ENCODE results near the gene C14orf93. TPM values are rescaled to one million over a fixed set of nuclear protein-coding genes. Genes with fewer than 3 reads are reported as not detected.

C14orf93 gene
- total and polyA plus RNA-seq, 9 of the 15 experiments (the other 6 are each of a cell fraction or from before 2014, with no cell fraction given): 2.2 to 22.4 (median 16.1) TPM

GRCh38 chr14:22976620-22977433, 33.1 kb downstream of the C14orf93 start (continued):
- no peak for TF ChIP-seq CBX3 (IDR thresholded peaks at IDR 0.05; ENCODE audit: borderline replicate concordance in 1 of 2, low read length in 2 of 2)

- Histone ChIP-seq H4K20me1 (replicated peaks; ENCODE audit: control insufficient read depth, insufficient read depth, low read length) (no peaks in the 10 kb centered on the region), H3K4me2 (ENCODE audit: insufficient read depth, low read length) (no peak overlapping the region), H3K4me1 (replicated peaks in 1 of 2; ENCODE audit: control insufficient read depth in 2 of 2, insufficient read depth in 2 of 2, low read length in 2 of 2) (peaks cover 22 to 23% of the 10 kb centered on the region in 2 experiments), H3K4me3 (no peak overlapping the region), H3K36me3 (ENCODE audit: control insufficient read depth, insufficient read depth, low read length) (no peaks in the 10 kb centered on the region), H3K27me3 (ENCODE audit: control insufficient read depth in 2 of 2, insufficient read depth in 2 of 2, low read length in 2 of 2) (no peaks in the 10 kb centered on the region), H3K9ac (ENCODE audit: insufficient read depth in 1 of 2, low read depth in 2 of 2, low read length in 2 of 2) (no peak overlapping the region), H3K9me3 (replicated peaks; ENCODE audit: control insufficient read depth, insufficient read depth, low read depth, low read length) (no peaks in the 10 kb centered on the region), H2AFZ (ENCODE audit: low read depth, low read length) (no peak overlapping the region), H3K79me2 (ENCODE audit: control insufficient read depth, insufficient read depth, low read length) (no peaks in the 10 kb centered on the region), H3K9me1 (ENCODE audit: control insufficient read depth, insufficient read depth, low read length) (no peaks in the 10 kb centered on the region), H3K27ac (ENCODE audit: extremely low read depth, low read depth, low read length) (no peak overlapping the region)
- ChIA-PET POLR2A (interaction anchor here (1.7 kb wide), 1 partner anchor 17 kb away, joined by 4 read pairs; the partner anchor contains the start of gene HAUS4), CTCF (ENCODE audit: low intra/inter-chr PET ratio) (interaction anchor here (1.4 to 2.6 kb wide), 4 partner anchors 8 to 83 kb away, joined by 7 to 27 read pairs (median 16); partner anchors contain the start of genes AJUBA and CDH24)
- in situ Hi-C loops (cut with MboI): loop anchor here (5.0 kb wide), 1 partner anchor 78 kb away; no protein-coding TSS in a partner anchor
- WGBS (ENCODE audit: insufficient coverage, low coverage, missing lambda C conversion rate): 65% methylated on average over 9 of the region's 9 CpGs
- peak; percentile 37; the same call in 1 of the 2 replicates for TF ChIP-seq NFIC (IDR thresholded peaks at IDR 0.05)
- TF ChIP-seq GATAD2B (IDR thresholded peaks at IDR 0.05; ENCODE audit: borderline replicate concordance): no peak
- BruUV-seq (replicated peaks): no TSS peak
- intact Hi-C loops (cut with micrococcal nuclease): loop anchor here (5.0 kb wide), 1 partner anchor 133 kb away; no protein-coding TSS in a partner anchor
- DNase-seq (ENCODE audit: extremely low read depth in 1 of 4, low spot score in 3 of 4): no peak
- FAIRE-seq: no peak
- ATAC-seq: no peak
These were observed 35.2 kb downstream of the C14orf93 start for GRCh38 chr14:22974530-22975313.
